Activated effector memory CD4-positive, alpha-beta T cell treated with Interleukin-2 at 50 U/mL for 16 hours (primary cell): Measurements from ENCODE around the gene NFIL3.
"Not testable (repeated sequence)": the region's sequence is repeated elsewhere in the genome, so short reads cannot be mapped to it uniquely, and the experiment has no call there.

ENCODE experiments used
- DNase-seq: peaks from one replicate; pipeline ENCODE4 v3.0.0-alpha.2; 2020

Gene NFIL3

GRCh38 chr9:91393826-91394225, 29.8 kb downstream of the NFIL3 start:
- no peak for DNase-seq

GRCh38 chr9:91392435-91392834, 31.2 kb downstream of the NFIL3 start:
- no peak for DNase-seq

GRCh38 chr9:91391818-91392217, 31.8 kb downstream of the NFIL3 start:
- no peak for DNase-seq

- no peak for DNase-seq
Measured at GRCh38 chr9:91391412-91391811, 32.2 kb downstream of the NFIL3 start.

- DNase-seq: not testable (repeated sequence)
Measured at GRCh38 chr9:91389686-91390085, 33.9 kb downstream of the NFIL3 start.

- DNase-seq: no peak
Measured at GRCh38 chr9:91386765-91387164, 36.9 kb downstream of the NFIL3 start.

GRCh38 chr9:91384954-91385353, 38.7 kb downstream of the NFIL3 start:
- no peak for DNase-seq

- DNase-seq: no peak
Measured at GRCh38 chr9:91383577-91383976, 40.1 kb downstream of the NFIL3 start.

GRCh38 chr9:91382298-91382697, 41.3 kb downstream of the NFIL3 start:
- DNase-seq: no peak

GRCh38 chr9:91379426-91379825, 44.2 kb downstream of the NFIL3 start:
- no peak for DNase-seq

GRCh38 chr9:91378695-91379127, 44.9 kb downstream of the NFIL3 start:
- no peak for DNase-seq

- DNase-seq: not testable (repeated sequence)
Measured at GRCh38 chr9:91378054-91378453, 45.6 kb downstream of the NFIL3 start.

GRCh38 chr9:91376239-91376638, 47.4 kb downstream of the NFIL3 start:
- DNase-seq: no peak

GRCh38 chr9:91374939-91375338, 48.7 kb downstream of the NFIL3 start:
- DNase-seq: no peak

GRCh38 chr9:91371894-91372293, 51.7 kb downstream of the NFIL3 start:
- no peak for DNase-seq

GRCh38 chr9:91370006-91370405, 53.6 kb downstream of the NFIL3 start:
- DNase-seq: not testable (repeated sequence)

GRCh38 chr9:91364702-91365101, 58.9 kb downstream of the NFIL3 start:
- no peak for DNase-seq

- DNase-seq: no peak
Measured at GRCh38 chr9:91364005-91364404, 59.6 kb downstream of the NFIL3 start.

GRCh38 chr9:91362051-91362611, 61.5 kb downstream of the NFIL3 start:
- no peak for DNase-seq

GRCh38 chr9:91361291-91362050, 62.2 kb downstream of the NFIL3 start, which contains the start of gene AUH:
Gene AUH, minus strand, starts transcription at chr9:91361918. Its CDS starts 29 bp downstream, at chr9:91361889.
- peak; percentile 82 for DNase-seq

- DNase-seq: no peak
Measured at GRCh38 chr9:91360551-91361290, 62.9 kb downstream of the NFIL3 start.

- no peak for DNase-seq
Measured at GRCh38 chr9:91359734-91360470, 63.7 kb downstream of the NFIL3 start.

- DNase-seq: no peak
Measured at GRCh38 chr9:91359083-91359482, 64.5 kb downstream of the NFIL3 start.
